GM23338 (cell line): ENCODE results near the gene ADAT3. TPM values are rescaled to one million over a fixed set of nuclear protein-coding genes. Genes with fewer than 3 reads are reported as not detected.

Experiments
- EZH2 ChIP-seq: fragments of 200-600 bp; sonication (generic); IDR thresholded peaks from one replicate; pipeline ENCODE4 v1.8.0; 2017; ENCODE audit warnings: antibody characterized with exemption, mild to moderate bottlenecking, low read depth; ENCODE audit not compliant: unreplicated experiment
- POLR2AphosphoS5 ChIP-seq: IDR thresholded peaks from 2 replicates; pipeline ENCODE4 v1.6.1; 2016; ENCODE audit warnings: antibody characterized with exemption, low read depth
- polyA plus RNA-seq: library from polyadenylated mRNA; unstranded; fragments of >200 nt; fragmentation: Nextera tagmentation; extraction: Ambion mirVana; gene quantifications from 2 replicates; pipeline ENCODE4 v1.2.1, GENCODE V29; 2016
- total RNA-seq: library from RNA; depleted of rRNA; stranded (reverse); fragments of >200 nt; shearing (Covaris generic); gene quantifications from 2 replicates; pipeline ENCODE4 v1.2.3, GENCODE V29; 2014
- TF ChIP-seq, protein P1 (sequence below): IDR thresholded peaks from one replicate; pipeline ENCODE4 v1.6.1; 2018; ENCODE audit warnings: antibody characterized with exemption; ENCODE audit not compliant: unreplicated experiment
- TF ChIP-seq, protein P2 (sequence below): fragments of 250-450 bp; sonication (Bioruptor Pico); IDR thresholded peaks from 2 replicates; pipeline ENCODE4 v1.5.0; 2020; ENCODE audit warnings: mild to moderate bottlenecking, moderate library complexity

ADAT3 gene
- total and polyA plus RNA-seq, 2 experiments from 2014 or later = 7.9 to 12.4 TPM

DNA sequence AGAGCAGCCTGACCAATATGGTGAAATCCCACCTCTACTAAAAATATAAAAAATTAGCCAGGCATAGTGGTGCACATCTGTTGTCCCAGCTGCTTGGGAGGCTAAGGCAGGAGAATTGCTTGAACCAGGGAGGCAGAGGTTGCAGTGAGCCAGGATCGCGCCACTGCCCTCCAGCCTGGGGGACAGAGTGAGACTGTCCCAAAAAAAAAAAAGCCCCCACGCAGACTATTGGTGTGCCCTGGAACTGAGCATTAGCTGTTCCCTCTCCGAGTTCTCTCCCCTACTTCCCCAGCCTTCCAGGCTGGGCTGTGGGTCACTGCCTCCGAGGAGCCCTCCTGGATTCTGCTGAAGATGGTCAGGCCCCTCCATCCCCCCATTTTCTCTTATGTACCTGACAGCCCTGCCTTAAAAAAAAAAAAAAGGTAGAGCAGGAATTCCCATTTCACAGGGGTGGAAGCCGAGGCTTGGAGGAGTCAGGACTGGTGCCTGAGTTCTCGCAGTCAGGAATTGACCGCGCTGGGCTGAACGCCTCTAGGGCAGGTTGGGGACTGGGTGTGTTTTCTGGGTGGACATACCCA, 1.9 kb downstream of the ADAT3 start (continued):
- TF ChIP-seq, protein P1, sequence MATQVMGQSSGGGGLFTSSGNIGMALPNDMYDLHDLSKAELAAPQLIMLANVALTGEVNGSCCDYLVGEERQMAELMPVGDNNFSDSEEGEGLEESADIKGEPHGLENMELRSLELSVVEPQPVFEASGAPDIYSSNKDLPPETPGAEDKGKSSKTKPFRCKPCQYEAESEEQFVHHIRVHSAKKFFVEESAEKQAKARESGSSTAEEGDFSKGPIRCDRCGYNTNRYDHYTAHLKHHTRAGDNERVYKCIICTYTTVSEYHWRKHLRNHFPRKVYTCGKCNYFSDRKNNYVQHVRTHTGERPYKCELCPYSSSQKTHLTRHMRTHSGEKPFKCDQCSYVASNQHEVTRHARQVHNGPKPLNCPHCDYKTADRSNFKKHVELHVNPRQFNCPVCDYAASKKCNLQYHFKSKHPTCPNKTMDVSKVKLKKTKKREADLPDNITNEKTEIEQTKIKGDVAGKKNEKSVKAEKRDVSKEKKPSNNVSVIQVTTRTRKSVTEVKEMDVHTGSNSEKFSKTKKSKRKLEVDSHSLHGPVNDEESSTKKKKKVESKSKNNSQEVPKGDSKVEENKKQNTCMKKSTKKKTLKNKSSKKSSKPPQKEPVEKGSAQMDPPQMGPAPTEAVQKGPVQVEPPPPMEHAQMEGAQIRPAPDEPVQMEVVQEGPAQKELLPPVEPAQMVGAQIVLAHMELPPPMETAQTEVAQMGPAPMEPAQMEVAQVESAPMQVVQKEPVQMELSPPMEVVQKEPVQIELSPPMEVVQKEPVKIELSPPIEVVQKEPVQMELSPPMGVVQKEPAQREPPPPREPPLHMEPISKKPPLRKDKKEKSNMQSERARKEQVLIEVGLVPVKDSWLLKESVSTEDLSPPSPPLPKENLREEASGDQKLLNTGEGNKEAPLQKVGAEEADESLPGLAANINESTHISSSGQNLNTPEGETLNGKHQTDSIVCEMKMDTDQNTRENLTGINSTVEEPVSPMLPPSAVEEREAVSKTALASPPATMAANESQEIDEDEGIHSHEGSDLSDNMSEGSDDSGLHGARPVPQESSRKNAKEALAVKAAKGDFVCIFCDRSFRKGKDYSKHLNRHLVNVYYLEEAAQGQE = no peak
- TF ChIP-seq, protein P2, sequence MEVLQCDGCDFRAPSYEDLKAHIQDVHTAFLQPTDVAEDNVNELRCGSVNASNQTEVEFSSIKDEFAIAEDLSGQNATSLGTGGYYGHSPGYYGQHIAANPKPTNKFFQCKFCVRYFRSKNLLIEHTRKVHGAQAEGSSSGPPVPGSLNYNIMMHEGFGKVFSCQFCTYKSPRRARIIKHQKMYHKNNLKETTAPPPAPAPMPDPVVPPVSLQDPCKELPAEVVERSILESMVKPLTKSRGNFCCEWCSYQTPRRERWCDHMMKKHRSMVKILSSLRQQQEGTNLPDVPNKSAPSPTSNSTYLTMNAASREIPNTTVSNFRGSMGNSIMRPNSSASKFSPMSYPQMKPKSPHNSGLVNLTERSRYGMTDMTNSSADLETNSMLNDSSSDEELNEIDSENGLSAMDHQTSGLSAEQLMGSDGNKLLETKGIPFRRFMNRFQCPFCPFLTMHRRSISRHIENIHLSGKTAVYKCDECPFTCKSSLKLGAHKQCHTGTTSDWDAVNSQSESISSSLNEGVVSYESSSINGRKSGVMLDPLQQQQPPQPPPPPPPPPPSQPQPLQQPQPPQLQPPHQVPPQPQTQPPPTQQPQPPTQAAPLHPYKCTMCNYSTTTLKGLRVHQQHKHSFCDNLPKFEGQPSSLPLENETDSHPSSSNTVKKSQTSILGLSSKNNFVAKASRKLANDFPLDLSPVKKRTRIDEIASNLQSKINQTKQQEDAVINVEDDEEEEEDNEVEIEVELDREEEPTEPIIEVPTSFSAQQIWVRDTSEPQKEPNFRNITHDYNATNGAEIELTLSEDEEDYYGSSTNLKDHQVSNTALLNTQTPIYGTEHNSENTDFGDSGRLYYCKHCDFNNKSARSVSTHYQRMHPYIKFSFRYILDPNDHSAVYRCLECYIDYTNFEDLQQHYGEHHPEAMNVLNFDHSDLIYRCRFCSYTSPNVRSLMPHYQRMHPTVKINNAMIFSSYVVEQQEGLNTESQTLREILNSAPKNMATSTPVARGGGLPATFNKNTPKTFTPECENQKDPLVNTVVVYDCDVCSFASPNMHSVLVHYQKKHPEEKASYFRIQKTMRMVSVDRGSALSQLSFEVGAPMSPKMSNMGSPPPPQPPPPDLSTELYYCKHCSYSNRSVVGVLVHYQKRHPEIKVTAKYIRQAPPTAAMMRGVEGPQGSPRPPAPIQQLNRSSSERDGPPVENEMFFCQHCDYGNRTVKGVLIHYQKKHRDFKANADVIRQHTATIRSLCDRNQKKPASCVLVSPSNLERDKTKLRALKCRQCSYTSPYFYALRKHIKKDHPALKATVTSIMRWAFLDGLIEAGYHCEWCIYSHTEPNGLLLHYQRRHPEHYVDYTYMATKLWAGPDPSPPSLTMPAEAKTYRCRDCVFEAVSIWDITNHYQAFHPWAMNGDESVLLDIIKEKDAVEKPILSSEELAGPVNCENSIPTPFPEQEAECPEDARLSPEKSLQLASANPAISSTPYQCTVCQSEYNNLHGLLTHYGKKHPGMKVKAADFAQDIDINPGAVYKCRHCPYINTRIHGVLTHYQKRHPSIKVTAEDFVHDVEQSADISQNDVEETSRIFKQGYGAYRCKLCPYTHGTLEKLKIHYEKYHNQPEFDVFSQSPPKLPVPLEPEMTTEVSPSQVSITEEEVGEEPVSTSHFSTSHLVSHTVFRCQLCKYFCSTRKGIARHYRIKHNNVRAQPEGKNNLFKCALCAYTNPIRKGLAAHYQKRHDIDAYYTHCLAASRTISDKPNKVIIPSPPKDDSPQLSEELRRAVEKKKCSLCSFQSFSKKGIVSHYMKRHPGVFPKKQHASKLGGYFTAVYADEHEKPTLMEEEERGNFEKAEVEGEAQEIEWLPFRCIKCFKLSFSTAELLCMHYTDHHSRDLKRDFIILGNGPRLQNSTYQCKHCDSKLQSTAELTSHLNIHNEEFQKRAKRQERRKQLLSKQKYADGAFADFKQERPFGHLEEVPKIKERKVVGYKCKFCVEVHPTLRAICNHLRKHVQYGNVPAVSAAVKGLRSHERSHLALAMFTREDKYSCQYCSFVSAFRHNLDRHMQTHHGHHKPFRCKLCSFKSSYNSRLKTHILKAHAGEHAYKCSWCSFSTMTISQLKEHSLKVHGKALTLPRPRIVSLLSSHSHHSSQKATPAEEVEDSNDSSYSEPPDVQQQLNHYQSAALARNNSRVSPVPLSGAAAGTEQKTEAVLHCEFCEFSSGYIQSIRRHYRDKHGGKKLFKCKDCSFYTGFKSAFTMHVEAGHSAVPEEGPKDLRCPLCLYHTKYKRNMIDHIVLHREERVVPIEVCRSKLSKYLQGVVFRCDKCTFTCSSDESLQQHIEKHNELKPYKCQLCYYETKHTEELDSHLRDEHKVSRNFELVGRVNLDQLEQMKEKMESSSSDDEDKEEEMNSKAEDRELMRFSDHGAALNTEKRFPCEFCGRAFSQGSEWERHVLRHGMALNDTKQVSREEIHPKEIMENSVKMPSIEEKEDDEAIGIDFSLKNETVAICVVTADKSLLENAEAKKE = no peak
- TF ChIP-seq POLR2AphosphoS5 = no peak
- TF ChIP-seq EZH2 = no peak
